GM18868 (cell line): ENCODE measurements around the gene CGNL1.

Experiments used
- ATAC-seq: cut with Tn5 transposase; IDR thresholded peaks from one replicate; pipeline ENCODE4 v1.9.1; 2021; ENCODE audit warnings: mild to moderate bottlenecking, moderate library complexity; ENCODE audit not compliant: unreplicated experiment

CGNL1 gene

GRCh38 chr15:57517030-57517671 is 140.8 kb downstream of the CGNL1 start:
- no peak for ATAC-seq

- no peak for ATAC-seq
Measured at GRCh38 chr15:57518779-57519405, 142.6 kb downstream of the CGNL1 start.

GRCh38 chr15:57519806-57520205 is 143.5 kb downstream of the CGNL1 start:
- no peak for ATAC-seq

- no peak for ATAC-seq
Measured at GRCh38 chr15:57521503-57521902, 145.2 kb downstream of the CGNL1 start.

- ATAC-seq, result no peak
Measured at GRCh38 chr15:57522148-57522547, 145.8 kb downstream of the CGNL1 start.

- ATAC-seq, result no peak
Measured at GRCh38 chr15:57525581-57525980, 149.3 kb downstream of the CGNL1 start.

GRCh38 chr15:57526076-57526475 is 149.8 kb downstream of the CGNL1 start:
- no peak for ATAC-seq

GRCh38 chr15:57526615-57527014 is 150.3 kb downstream of the CGNL1 start:
- ATAC-seq, result no peak

GRCh38 chr15:57527382-57528091 is 151.2 kb downstream of the CGNL1 start:
- ATAC-seq, result peak; percentile 66

GRCh38 chr15:57528940-57529565 is 152.7 kb downstream of the CGNL1 start:
- ATAC-seq, result no peak

- ATAC-seq, result no peak
Measured at GRCh38 chr15:57529748-57530147, 153.4 kb downstream of the CGNL1 start.

GRCh38 chr15:57532731-57533447 is 156.6 kb downstream of the CGNL1 start:
- ATAC-seq, result no peak

- no peak for ATAC-seq
Measured at GRCh38 chr15:57533448-57533799, 157.1 kb downstream of the CGNL1 start.

GRCh38 chr15:57534281-57534680 is 158.0 kb downstream of the CGNL1 start:
- ATAC-seq, result no peak

GRCh38 chr15:57537072-57537471 is 160.8 kb downstream of the CGNL1 start:
- no peak for ATAC-seq

GRCh38 chr15:57537488-57538264 is 161.4 kb downstream of the CGNL1 start:
- no peak for ATAC-seq

GRCh38 chr15:57538265-57538529 is 161.9 kb downstream of the CGNL1 start:
- no peak for ATAC-seq

GRCh38 chr15:57538821-57539220 is 162.5 kb downstream of the CGNL1 start:
- no peak for ATAC-seq

- ATAC-seq, result no peak
Measured at GRCh38 chr15:57540211-57540610, 163.9 kb downstream of the CGNL1 start.

GRCh38 chr15:57540736-57541135 is 164.4 kb downstream of the CGNL1 start:
- peak; percentile 95 for ATAC-seq

GRCh38 chr15:57541271-57541670 is 165.0 kb downstream of the CGNL1 start:
- no peak for ATAC-seq
